HG02571 (cell line): ENCODE data around the gene DDX43.
"Not testable (repeated sequence)": the region's sequence is repeated elsewhere in the genome, so short reads cannot be mapped to it uniquely, and the experiment has no call there.

Source experiments
- ATAC-seq: cut with Tn5 transposase; IDR thresholded peaks from one replicate; pipeline ENCODE4 v1.9.1; 2021; ENCODE audit warnings: mild to moderate bottlenecking, moderate library complexity; ENCODE audit not compliant: unreplicated experiment

The DDX43 gene

DNA sequence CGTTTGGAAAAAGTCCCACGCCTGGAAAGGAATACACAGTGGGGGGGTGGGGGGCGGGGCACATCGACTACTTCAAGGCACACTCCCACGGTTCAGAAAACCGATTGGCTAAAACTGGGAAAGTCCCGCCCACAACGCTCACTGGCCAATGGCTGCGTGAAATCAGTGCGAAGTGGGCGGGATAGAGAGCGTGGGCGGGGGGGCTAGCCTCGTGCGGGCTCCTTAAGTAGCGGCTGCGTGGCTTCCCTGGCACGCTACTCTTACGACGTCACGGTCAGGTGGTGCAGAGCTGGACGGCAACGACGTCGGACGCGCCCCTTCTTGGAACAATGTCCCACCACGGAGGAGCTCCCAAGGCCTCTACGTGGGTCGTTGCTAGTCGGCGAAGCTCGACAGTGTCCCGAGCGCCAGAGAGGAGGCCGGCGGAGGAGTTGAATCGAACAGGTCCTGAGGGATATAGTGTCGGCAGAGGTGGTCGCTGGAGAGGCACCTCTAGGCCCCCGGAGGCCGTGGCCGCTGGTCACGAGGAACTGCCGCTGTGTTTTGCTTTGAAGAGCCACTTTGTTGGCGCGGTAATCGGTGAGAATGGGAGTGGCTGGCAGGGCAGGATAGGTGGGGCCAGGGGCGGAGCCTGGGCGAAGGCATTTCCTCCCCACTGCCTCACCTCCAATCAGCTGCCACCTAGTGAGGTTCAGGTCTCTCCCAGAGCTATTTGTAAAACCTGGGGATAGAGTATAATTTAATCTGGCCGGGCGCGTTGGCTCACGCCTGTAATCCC is at the start of gene DDX43:
DDX43 (plus strand) TSS at position 252 of the 778 bp plus-strand sequence; CDS start at position 330, 78 bp downstream.
- no peak for ATAC-seq

DNA sequence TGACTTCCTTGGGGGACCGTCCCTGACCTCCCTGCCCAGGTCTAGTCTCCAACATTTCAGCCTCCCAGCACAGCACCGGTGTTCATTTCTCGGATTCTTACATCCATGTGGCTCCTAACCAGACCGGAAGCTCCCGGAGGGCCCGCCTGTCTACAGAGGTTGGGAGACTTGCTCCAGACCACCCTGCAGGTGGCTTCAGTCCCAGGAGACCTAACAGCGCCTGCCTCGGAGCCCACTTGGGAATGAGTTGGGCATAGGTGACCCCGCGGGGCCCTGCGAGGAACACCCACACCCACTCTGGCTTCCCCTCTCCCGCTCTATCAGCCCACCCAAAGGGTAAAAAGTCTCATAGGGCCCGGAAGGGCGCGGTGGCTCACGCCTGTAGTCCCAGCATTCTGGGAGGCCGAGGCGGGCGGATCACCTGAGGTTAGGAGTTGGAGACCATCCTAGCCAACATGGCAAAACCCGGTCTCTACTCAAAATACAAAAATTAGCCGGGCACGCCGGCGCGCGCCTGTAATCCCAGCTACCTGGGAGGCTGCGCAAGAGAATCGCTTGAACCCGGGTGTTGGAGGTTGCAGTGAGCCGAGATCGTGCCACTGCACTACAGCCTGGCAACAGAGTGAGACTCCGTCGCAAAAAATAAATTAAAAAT is 46.0 kb upstream of the DDX43 start:
- no peak for ATAC-seq

DNA sequence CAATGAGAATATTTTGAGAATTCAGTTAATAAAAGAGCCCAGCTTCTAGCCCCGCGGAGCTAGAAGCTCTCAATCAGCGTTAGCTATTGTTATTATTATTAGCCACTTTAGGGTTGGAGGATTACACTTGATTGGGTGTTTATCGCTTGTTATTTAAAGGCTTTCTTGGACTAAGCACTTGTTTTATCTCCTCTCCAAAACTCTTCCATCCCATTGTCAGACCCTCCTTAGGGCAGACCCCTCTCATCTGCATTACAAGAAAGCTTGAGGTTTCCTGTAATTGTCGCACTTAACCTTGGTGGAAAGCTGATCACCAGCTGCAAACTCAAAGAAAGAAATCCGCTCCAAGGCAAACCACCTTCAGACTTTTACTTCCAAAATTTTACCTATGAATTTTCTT is 45.3 kb upstream of the DDX43 start:
- no peak for ATAC-seq

DNA sequence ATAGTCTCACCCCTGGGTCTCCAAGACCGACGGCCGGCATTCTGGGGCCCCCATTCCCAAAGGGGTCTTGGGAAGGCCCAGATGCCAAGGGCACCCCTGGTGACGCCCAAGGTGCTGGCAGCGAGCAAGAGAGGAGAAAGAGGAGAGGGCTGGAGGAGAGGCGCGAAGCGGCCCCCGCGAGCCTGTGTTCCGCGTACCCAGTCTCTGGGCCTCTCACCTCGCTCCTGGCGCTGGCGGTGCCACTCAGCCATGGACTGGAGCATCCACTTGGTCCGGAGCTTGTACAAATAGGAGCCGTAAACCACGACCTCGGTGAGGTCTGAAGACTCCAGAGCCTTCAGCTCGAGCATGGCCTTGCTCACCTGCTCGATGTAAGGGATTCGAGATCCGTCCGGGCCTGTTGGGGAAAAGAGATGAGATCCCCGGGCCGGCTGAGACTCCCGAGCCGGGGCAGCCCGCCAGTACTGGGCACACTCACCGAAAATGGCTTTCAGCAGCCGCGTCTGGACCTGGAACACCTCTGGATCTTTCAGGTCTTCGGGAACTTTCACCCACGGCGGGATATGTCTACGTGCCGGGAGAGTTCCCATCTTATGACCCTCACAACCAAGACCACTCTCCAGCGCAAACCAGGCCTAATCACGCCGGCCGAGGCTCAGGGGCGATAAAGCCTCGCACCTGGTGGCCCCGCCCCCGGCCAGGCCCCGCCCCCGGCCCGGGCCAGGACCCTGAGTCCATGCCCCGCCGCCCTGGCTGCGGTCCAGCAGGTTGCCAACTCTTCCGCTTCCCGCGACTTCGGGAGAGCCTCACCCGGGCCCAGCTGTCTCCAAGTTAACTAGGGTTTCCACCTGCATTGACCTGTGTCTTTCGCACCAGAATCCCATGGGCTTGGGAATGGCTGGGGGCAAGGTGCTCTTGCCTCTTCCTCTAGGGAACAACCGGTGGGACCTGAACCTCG is 40.7 kb upstream of the DDX43 start, which contains the start of gene DPPA5:
DPPA5 (minus strand) TSS at position 641 of the 958 bp plus-strand sequence; CDS start at position 590, 51 bp downstream.
- no peak for ATAC-seq

DNA sequence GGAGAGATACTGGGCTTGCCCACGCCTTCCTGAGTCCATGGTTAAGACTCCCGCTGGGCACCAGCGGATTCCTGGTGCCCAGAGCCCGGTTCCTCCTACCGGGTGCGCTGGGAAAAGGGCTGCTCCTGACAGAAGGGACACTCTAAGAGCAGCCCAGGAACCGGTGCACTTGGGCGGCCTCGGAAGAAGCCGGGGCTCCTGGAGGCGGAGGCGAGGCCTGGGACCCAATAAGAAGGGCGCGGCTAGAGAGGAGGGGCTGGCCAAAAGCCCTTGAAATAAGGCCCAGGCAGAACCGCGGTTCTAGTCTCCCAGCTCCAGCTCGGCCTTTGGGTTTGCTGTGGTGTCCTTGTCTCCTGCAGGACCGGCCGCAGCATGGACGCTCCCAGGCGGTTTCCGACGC is 32.3 kb upstream of the DDX43 start, which contains the start of gene KHDC3L:
KHDC3L (plus strand) TSS at position 301 of the 400 bp plus-strand sequence; CDS start at position 373, 72 bp downstream.
- ATAC-seq = no peak

DNA sequence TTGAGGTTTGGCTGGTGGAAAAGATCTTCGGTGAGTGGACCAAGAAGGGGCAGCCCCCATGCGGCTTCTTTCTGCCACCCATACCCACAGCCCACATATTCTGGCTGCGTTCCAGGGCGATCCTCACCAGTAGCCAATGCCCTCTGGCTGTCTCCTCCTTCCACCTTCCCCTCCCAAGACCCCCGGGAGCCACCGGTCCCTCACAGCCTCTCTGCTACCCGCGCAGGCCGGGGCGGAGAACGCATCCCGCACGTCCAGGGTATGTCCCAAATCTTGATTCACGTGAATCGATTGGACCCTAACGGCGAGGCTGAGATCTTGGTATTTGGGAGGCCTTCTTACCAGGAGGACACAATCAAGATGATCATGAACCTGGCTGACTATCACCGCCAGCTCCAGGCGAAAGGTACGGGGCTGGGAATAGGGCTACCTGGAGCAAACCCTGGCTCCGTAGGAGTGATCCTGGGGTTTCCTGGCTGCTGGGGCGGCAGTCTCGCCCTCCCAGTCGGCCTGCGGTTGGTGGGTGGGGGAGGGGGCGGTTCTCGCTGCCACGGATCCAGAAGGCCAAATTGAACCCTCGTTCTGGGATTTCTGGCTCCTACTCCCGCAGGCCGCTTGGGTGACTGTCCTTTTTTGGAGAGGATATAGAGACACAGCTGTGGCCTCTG is 31.6 kb upstream of the DDX43 start:
- ATAC-seq = no peak

DNA sequence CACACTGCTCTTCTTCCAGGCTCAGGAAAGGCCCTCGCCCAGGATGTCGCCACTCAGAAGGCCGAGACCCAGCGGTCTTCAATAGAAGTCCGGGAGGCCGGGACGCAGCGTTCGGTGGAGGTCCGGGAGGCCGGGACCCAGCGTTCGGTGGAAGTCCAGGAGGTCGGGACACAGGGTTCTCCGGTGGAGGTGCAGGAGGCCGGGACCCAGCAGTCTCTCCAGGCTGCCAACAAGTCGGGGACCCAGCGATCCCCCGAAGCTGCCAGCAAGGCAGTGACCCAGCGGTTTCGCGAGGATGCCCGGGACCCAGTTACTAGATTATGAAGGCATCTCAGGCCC is 31.1 kb upstream of the DDX43 start:
- ATAC-seq = no peak

DNA sequence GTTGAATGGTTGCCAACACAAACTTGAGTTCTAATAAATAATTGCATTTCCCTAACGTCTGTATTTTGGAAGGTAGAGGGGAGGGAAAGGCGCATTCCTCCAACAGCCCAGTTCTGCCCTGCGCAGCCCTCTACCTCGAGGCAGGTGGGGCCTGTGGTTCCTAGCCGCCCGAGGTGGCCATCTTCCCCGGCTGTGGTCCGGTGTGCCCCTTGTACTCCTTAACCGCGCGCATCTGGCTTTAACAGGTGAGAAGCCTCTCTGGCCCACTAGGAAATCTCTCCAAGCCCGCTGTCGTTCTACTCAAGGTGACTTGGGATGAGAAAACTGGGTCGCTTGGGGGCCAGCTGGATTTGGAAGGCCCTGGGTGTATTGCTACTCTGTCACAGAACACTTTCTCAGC is 30.5 kb upstream of the DDX43 start:
- no peak for ATAC-seq

DNA sequence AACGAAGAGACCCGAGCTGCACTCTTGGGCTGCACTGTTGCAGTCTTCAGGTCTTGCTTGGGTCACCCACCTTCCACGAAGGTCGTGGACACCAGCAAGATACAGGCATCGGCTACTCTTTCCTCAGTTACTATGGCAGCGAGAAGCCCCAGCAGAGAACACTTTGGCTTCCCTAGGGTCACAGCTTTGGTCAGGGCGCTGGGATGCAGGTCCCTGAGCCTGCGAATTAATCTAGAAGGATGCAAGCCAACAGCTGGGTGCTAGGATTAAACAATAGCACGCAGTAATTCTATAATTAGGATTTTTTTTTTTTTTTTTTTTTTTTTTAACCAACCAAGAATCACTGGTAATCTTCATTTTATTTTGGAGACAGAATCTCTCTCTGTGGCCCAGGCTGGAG is 30.1 kb upstream of the DDX43 start:
- no peak for ATAC-seq

DNA sequence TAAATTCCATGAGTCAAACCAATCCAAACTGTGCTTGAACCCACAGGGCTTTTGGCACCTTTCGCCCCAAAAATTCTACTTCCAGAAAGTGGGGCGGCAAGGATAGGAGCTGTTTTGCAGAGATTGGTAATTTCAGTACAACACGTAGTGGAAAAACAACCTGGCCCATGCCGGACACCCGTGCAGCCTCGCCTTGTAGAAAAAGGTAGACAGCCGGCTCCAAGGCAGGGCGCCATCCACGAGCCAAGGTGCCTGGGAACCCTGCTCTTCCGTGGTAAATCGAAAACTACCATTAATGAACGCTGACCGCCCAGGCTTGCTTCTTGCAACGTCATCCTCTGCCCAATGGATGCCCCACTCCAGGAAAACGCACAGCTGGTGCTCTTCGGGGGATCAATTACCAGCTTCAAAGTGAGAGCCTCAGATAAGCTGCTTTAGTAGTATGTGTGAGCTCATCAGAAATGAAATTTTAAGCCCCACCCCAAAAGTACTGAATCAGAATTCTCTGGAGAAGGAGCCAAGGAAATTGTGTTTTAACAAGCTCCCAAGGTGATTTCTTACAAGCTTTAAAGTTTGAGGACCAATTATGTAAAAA is 26.8 kb upstream of the DDX43 start:
- no peak for ATAC-seq

DNA sequence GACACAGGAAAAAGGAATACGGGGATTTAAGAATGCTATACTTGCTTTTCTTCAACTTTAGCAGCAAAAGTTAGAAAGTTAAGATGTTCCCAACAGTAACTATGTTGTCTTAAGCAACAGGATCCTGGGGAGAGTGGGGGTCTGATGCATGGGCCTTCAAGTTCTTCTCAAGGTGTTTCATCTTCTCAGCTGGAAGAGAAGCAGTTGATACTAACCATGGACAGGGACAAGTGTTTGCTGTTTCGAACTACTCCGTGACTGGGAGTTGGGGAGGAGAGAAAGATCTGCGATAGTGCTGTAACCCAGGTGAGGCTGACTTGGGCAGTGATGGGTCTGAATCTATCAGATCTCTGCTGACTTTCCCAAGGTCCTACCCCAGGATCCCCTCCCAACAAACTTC is 26.0 kb upstream of the DDX43 start:
- no peak for ATAC-seq

DNA sequence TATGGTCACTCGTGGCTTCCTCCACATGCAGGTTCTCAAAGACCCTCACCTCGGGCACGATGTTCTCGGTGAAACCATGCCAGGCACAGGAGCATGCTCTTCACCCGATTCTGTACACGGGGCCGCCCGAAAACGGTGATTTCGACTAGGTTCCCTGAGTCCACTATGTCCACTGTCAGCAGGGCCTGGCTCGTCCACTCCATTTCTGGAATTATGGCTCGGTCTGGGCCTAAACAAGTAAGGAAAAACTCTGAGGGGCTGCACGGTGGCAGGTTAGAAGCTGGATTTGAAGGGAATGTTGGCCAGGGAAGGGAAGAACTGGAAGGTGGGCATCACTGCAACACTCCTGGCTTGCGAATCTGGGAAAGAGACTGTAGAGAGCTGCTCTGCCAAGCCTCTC is 25.5 kb upstream of the DDX43 start:
- no peak for ATAC-seq

DNA sequence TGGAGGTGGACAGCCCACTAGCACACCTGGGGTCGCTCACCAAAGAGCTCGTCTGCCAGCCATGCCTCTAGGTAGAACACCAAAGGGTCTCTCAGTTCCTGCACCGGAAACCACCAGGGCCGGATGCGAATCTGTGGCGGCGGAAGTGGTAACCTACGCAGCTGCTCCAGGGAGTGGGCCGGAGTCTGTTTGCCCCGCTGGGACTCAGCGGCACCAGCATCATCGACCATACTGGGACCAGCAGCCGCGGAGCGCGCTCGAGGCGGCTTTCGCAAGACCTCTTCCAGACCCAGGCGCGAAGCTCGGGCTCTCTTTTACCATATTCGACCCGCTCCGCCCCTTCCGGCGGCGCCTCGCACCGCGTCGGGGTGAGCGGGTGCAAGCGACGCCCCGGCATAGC is 25.1 kb upstream of the DDX43 start, which contains the start of gene OOEP:
OOEP (minus strand) TSS at position 335 of the 400 bp plus-strand sequence; CDS start at position 230, 105 bp downstream.
- no peak for ATAC-seq

DNA sequence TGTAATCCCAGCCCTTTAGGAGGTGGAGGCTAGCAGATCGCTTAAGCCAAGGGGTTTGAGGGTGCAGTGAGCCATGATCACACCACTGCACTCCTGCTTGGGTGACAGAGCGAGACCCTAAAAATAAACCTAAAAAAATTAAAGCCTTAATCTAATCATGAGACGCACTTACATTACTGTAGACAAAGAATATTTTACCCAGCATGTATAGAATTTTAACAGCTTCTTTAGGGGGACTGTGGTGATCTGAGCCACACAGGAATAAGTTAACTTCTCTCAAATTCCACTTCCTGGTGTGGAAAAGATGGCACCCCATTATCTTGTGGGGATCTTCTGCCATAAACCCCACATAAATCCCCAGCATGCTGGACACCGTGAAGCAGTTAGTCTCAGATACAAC is 22.6 kb upstream of the DDX43 start:
- no peak for ATAC-seq

DNA sequence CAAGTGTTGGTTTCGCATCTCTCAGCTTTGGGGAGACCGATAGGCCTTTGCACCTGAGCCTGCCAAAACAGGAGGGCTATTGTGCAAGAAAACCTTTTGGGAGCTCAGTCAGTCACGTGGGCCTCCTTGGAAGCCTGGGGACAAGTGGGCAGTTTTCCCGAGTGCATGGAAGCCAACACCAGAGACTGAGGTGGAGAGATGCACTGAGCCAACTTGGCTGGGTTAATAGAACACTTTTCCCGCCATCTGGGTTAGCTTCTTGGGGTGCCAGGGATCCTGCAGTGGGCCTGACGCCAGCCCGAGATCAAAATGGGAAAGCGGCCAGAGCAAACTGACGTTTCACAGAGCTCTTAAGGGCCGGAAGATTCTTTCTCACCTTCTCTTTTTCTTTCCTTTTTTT is 22.1 kb upstream of the DDX43 start:
- ATAC-seq = no peak

DNA sequence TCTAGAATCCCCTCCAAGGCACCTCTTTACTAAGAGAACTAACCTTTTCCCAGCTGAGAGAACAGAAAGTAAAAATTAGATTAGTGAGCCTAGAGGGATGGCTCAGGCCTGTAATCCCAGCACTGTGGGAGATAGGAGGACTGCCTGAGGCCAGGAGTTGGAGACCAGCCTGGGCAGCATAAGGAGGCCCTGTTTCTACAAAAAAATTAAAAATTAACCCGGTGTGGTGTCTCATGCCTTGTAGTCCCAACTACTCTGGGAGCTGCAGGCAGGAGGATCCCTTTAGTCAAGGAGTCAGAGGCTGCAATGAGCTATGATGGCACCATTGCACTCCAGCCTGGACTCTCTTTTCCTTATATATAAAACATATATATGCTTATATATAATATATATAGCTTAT is 19.4 kb upstream of the DDX43 start:
- no peak for ATAC-seq

DNA sequence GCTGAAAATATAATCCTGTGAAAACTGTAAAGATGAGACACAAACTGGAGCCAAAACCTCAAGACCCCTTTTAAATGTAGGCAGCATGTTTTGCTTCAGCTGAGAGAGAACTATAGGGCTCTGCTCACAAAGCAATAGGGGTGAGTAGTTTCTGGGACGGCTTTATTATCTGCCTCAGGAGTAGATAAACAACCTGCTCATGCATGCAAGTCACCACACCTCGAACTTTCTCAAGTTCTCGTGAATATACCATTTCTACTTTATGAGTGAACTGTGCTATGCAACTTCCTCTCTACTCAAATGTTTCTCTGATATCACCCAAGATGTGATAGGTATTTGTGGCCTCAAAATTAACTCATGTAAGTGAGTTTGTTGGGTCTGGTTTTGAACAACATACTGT is 17.4 kb upstream of the DDX43 start:
- no peak for ATAC-seq

DNA sequence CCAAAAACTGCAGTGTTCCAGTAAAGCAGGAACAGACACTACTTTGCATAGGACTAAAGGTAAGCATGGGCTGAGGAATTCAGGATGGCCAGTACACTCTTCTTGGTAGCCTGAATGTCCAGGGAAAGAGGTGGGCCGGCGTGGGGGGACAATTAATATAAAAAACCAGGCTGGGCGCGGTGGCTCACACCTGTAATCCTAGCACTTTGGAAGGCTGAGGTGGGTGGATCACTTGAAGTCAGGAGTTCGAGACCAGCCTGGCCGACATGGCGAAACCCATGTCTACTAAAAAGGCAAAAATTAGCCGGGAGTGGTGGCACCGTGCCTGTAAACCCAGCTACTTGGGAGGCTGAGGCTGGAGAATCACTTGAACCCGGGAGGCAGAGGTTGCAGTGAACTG is 13.1 kb upstream of the DDX43 start:
- not testable (repeated sequence) for ATAC-seq

DNA sequence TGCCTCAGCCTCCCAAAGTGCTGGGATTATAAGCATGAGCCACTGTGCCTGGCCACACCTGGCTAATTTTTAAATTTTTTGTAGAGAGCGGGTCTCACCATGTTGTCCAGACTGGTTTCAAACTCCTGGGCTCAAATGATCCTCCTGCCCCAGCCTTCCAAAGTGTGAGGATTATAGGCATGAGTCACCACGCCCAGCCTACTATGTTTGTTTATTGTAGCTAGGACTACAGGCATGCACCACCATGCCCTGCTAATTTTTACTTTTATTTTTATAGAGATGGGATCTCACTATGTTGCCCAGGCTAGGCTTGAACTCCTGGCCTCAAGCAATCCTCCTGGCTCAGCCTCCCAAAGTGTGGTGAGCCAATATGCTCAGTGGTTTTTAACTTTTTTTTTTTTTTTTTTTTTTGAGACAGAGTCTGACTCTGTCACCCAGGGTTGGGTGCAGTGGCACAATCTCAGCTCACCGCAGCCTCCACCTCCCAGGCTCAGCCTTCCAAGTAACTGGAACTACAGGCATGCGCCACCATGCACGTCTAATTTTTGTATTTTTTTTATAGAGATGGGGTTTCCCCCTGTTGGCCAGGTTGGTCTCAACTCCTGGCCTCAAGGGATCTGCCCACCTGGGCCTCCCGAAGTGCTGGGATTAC is 12.0 kb upstream of the DDX43 start:
- no peak for ATAC-seq

DNA sequence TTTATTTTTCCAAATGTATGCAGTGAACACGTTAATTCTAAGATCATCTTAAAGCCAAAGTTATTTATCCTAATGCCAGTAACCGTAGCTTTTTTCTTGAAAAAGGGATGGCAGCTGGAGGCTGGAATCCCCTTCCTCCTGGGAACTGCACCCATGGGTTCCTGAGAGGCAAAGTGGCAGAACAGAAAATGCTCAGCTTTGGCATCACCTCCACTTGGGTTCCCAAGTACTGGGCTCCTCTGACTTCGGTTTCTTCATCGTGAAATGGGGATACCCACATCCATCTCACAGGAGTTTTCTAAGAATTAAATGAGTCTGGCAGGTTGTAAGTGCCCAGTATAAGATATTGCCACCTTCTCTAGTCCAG is 6.2 kb upstream of the DDX43 start:
- peak; percentile 31 for ATAC-seq
